Adipocyte (in vitro differentiated cells): ENCODE data around the gene HOXD9.

Source experiments
- DNase-seq: peaks from one replicate; pipeline ENCODE4 v3.0.0-alpha.2; 2015; ENCODE audit warnings: low read depth
- H3K27me3 ChIP-seq: replicated peaks from 2 replicates; pipeline ENCODE4 v1.7.0; 2013; ENCODE audit warnings: mild to moderate bottlenecking, low read length, moderate library complexity; ENCODE audit not compliant: control insufficient read depth, insufficient read depth
- H3K36me3 ChIP-seq: 2 replicates; pipeline ENCODE4 v1.7.0; 2013; ENCODE audit warnings: low read length, mild to moderate bottlenecking, moderate library complexity; ENCODE audit not compliant: control insufficient read depth, insufficient read depth, severe bottlenecking
- H3K4me1 ChIP-seq: 2 replicates; pipeline ENCODE4 v1.7.0; 2013; ENCODE audit warnings: mild to moderate bottlenecking, low read length, moderate library complexity; ENCODE audit not compliant: control insufficient read depth, insufficient read depth
- H3K4me3 ChIP-seq: 2 replicates; pipeline ENCODE4 v1.7.0; 2013; ENCODE audit warnings: mild to moderate bottlenecking, low read length, moderate library complexity
- H3K9ac ChIP-seq: 2 replicates; pipeline ENCODE4 v1.7.0; 2013; ENCODE audit warnings: mild to moderate bottlenecking, low read length, moderate library complexity
- H3K9me3 ChIP-seq: 2 replicates; pipeline ENCODE4 v1.7.0; 2013; ENCODE audit warnings: mild to moderate bottlenecking, low read length, moderate library complexity; ENCODE audit not compliant: control insufficient read depth

HOXD9 gene

GRCh38 chr2:176156807-176157498 is 34.4 kb downstream of the HOXD9 start, which contains the start of gene HOXD3:
Gene HOXD3, plus strand, starts transcription at chr2:176157307. Its CDS starts 11,808 bp downstream, at chr2:176169115.
- H3K27me3 ChIP-seq: no peaks in the 10 kb centered on the region
- H3K4me3 ChIP-seq: peak within 1 kb of the TSS; percentile 74
- H3K9me3 ChIP-seq: no peaks in the 10 kb centered on the region
- peaks cover 17% of the 10 kb centered on the region for H3K36me3 ChIP-seq
- no peak for DNase-seq
- H3K9ac ChIP-seq: peak within 1 kb of the TSS; percentile 58
- H3K4me1 ChIP-seq: peaks cover 3% of the 10 kb centered on the region

- Histone ChIP-seq H3K9ac (peak overlapping the region; percentile 58), H3K36me3 (peaks cover 17% of the 10 kb centered on the region), H3K4me3 (peak overlapping the region; percentile 74), H3K9me3 (no peaks in the 10 kb centered on the region), H3K4me1 (peaks cover 9% of the 10 kb centered on the region), H3K27me3 (no peaks in the 10 kb centered on the region)
- no peak for DNase-seq
These were observed 35.1 kb downstream of the HOXD9 start for GRCh38 chr2:176157499-176158185.

- Histone ChIP-seq H3K9me3 (no peaks in the 10 kb centered on the region), H3K27me3 (no peaks in the 10 kb centered on the region), H3K9ac (no peak overlapping the region), H3K36me3 (peaks cover 14% of the 10 kb centered on the region), H3K4me1 (peaks cover 9% of the 10 kb centered on the region), H3K4me3 (no peak overlapping the region)
- no peak for DNase-seq
These were observed 35.7 kb downstream of the HOXD9 start for GRCh38 chr2:176158186-176158591.

GRCh38 chr2:176158855-176159662 is 36.5 kb downstream of the HOXD9 start:
- no peak for DNase-seq
- H3K4me1 ChIP-seq: peaks cover 9% of the 10 kb centered on the region

GRCh38 chr2:176159663-176160250 is 37.2 kb downstream of the HOXD9 start:
- DNase-seq: no peak
- Histone ChIP-seq H3K9ac (peak overlapping the region; percentile 51), H3K9me3 (no peaks in the 10 kb centered on the region), H3K4me3 (peak overlapping the region; percentile 44), H3K4me1 (peaks cover 9% of the 10 kb centered on the region), H3K27me3 (no peaks in the 10 kb centered on the region), H3K36me3 (peaks cover 7% of the 10 kb centered on the region)

More at GRCh38 chr2:176158855-176159662, 36.5 kb downstream of the HOXD9 start:
- H3K9ac ChIP-seq: no peak overlapping the region
- H3K27me3 ChIP-seq: no peaks in the 10 kb centered on the region
- H3K4me3 ChIP-seq: no peak overlapping the region
- no peaks in the 10 kb centered on the region for H3K9me3 ChIP-seq
- H3K36me3 ChIP-seq: peaks cover 7% of the 10 kb centered on the region

GRCh38 chr2:176160251-176160985 is 37.9 kb downstream of the HOXD9 start:
- H3K27me3 ChIP-seq: no peaks in the 10 kb centered on the region
- H3K9ac ChIP-seq: peak overlapping the region; percentile 51
- peak overlapping the region; percentile 44 for H3K4me3 ChIP-seq
- no peaks in the 10 kb centered on the region for H3K9me3 ChIP-seq
- peaks cover 1% of the 10 kb centered on the region for H3K36me3 ChIP-seq
- DNase-seq: no peak
- H3K4me1 ChIP-seq: peaks cover 9% of the 10 kb centered on the region

- no peak for DNase-seq
- Histone ChIP-seq H3K4me1 (peaks cover 9% of the 10 kb centered on the region), H3K9ac (peak overlapping the region; percentile 42), H3K36me3 (no peaks in the 10 kb centered on the region), H3K27me3 (no peaks in the 10 kb centered on the region), H3K4me3 (peak overlapping the region; percentile 72), H3K9me3 (no peaks in the 10 kb centered on the region)
These were observed 38.7 kb downstream of the HOXD9 start for GRCh38 chr2:176160986-176161824.

- Histone ChIP-seq H3K36me3 (no peaks in the 10 kb centered on the region), H3K4me3 (peak overlapping the region; percentile 72), H3K4me1 (peaks cover 9% of the 10 kb centered on the region), H3K27me3 (no peaks in the 10 kb centered on the region), H3K9ac (peak overlapping the region; percentile 48), H3K9me3 (no peaks in the 10 kb centered on the region)
- peak; percentile 70 for DNase-seq
These were observed 39.5 kb downstream of the HOXD9 start for GRCh38 chr2:176161825-176162626.

- Histone ChIP-seq H3K4me1 (peaks cover 9% of the 10 kb centered on the region), H3K27me3 (no peaks in the 10 kb centered on the region), H3K4me3 (no peak overlapping the region), H3K9me3 (no peaks in the 10 kb centered on the region), H3K9ac (no peak overlapping the region), H3K36me3 (no peaks in the 10 kb centered on the region)
- DNase-seq: no peak
These were observed 40.6 kb downstream of the HOXD9 start for GRCh38 chr2:176162911-176163671.
